Panc1 (cell line): ENCODE results near the gene AKAP11. TPM values are rescaled to one million over a fixed set of nuclear protein-coding genes. Genes with fewer than 3 reads are reported as not detected.
A peak's percentile ranks its signal among the peaks of the same experiment; 100 is the strongest.

Source experiments
- ATAC-seq: fragments of 200-7000 bp; cut with Tn5 transposase; 2 replicates; pipeline ENCODE4 v1.9.1; 2020; ENCODE audit warnings: mild to moderate bottlenecking, moderate library complexity
- Bru-seq: library from RNA; stranded (reverse); fragments of 400-500 nt; gene quantifications from one replicate; lab custom pipeline; 2021; lab: Mats Ljungman, UMichigan
- BruChase-seq, 2 experiments: library from RNA; stranded (reverse); fragments of 400-500 nt; gene quantifications; one replicate each; lab custom pipeline; 2021; lab: Mats Ljungman, UMichigan
- BruUV-seq: library from RNA; stranded (reverse); fragments of 400-500 nt; replicated peaks from 2 replicates; lab custom pipeline; 2021; lab: Mats Ljungman, UMichigan
- CTCF ChIA-PET: fragments of 300-600 bp; sonication (Branson Sonifier 250); formaldehyde crosslinking; loops from one replicate; lab custom pipeline; 2022; ENCODE audit warnings: antibody characterized with exemption; lab: Charles Lee
- POLR2A ChIA-PET: fragments of 300-600 bp; sonication (Branson Sonifier 250); formaldehyde crosslinking; loops from one replicate; lab custom pipeline; 2022; ENCODE audit warnings: antibody characterized with exemption; lab: Charles Lee
- DNase-seq: peaks from one replicate; pipeline ENCODE4 v3.0.0-alpha.2; 2010; ENCODE audit warnings: low read depth, low spot score
- H3K27ac ChIP-seq: 2 replicates; pipeline ENCODE4 v1.5.1; 2011; ENCODE audit warnings: mild to moderate bottlenecking, low read length, inconsistent platforms
- H3K27me3 ChIP-seq: fragments of 200-500 bp; sonication (Bioruptor generic); 2 replicates; pipeline ENCODE4 v1.6.0; 2014; ENCODE audit warnings: low read length, inconsistent platforms; ENCODE audit not compliant: control insufficient read depth, insufficient read depth
- H3K36me3 ChIP-seq: fragments of 200-500 bp; sonication (Bioruptor generic); 2 replicates; pipeline ENCODE4 v1.5.1; 2014; ENCODE audit warnings: inconsistent platforms, mild to moderate bottlenecking, low read length, moderate library complexity; ENCODE audit not compliant: control insufficient read depth, insufficient read depth
- H3K4me1 ChIP-seq: 2 replicates; pipeline ENCODE4 v1.5.1; 2011; ENCODE audit warnings: inconsistent platforms, mild to moderate bottlenecking, low read length, moderate library complexity; ENCODE audit not compliant: control insufficient read depth, insufficient read depth
- H3K4me3 ChIP-seq, 2 experiments: 2 replicates each; pipeline ENCODE4 v1.5.1; 2011 to 2012; ENCODE audit warnings: low read depth in 2 of 2, low read length in 2 of 2, mild to moderate bottlenecking in 2 of 2, inconsistent platforms in 1 of 2, moderate library complexity in 1 of 2
- H3K9me3 ChIP-seq: fragments of 200-500 bp; sonication (Bioruptor generic); 2 replicates; pipeline ENCODE4 v1.5.1; 2014; ENCODE audit warnings: low read depth, mild to moderate bottlenecking, inconsistent platforms, low read length, moderate library complexity; ENCODE audit not compliant: control insufficient read depth, insufficient read depth
- REST ChIP-seq, 2 experiments: IDR thresholded peaks; 2 replicates each; pipeline ENCODE4 v1.6.1; 2011 to 2012; ENCODE audit warnings: low read depth in 2 of 2, control low read depth in 1 of 2, low read length in 1 of 2, mild to moderate bottlenecking in 1 of 2, moderate library complexity in 1 of 2; ENCODE audit not compliant: insufficient read depth in 1 of 2
- TCF7L2 ChIP-seq: IDR thresholded peaks from 2 replicates; pipeline ENCODE4 v1.6.1; 2011; ENCODE audit warnings: mild to moderate bottlenecking, low read depth, low read length, inconsistent platforms
- in situ Hi-C: cut with HindIII; loops from 2 replicates; pipeline ENCODE4 v1.10.0; 2016; ENCODE audit warnings: low sequenced_read_pairs, low pct_unique_long_range_greater_than_20kb
- intact Hi-C: fragments of 100-400 bp; cut with micrococcal nuclease; formaldehyde crosslinking; loops from one replicate; pipeline ENCODE4 v1.10.0; 2022; ENCODE audit not compliant: unreplicated experiment
- long read RNA-seq: library from polyadenylated mRNA; unstranded; transcript quantifications from one replicate; pipeline ENCODE4 v2.0.0, GENCODE V29; 2021; ENCODE audit not compliant: unreplicated experiment
- polyA plus RNA-seq: library from polyadenylated mRNA; unstranded; fragments of >200 nt; gene quantifications from one replicate; pipeline ENCODE4 v1.2.1, GENCODE V29; 2012; ENCODE audit warnings: missing spikeins; ENCODE audit not compliant: insufficient read length
- total RNA-seq: library from RNA; stranded (reverse); gene quantifications from one replicate; pipeline ENCODE4 v1.2.1, GENCODE V29; 2021; ENCODE audit not compliant: unreplicated experiment

Gene AKAP11, protein sequence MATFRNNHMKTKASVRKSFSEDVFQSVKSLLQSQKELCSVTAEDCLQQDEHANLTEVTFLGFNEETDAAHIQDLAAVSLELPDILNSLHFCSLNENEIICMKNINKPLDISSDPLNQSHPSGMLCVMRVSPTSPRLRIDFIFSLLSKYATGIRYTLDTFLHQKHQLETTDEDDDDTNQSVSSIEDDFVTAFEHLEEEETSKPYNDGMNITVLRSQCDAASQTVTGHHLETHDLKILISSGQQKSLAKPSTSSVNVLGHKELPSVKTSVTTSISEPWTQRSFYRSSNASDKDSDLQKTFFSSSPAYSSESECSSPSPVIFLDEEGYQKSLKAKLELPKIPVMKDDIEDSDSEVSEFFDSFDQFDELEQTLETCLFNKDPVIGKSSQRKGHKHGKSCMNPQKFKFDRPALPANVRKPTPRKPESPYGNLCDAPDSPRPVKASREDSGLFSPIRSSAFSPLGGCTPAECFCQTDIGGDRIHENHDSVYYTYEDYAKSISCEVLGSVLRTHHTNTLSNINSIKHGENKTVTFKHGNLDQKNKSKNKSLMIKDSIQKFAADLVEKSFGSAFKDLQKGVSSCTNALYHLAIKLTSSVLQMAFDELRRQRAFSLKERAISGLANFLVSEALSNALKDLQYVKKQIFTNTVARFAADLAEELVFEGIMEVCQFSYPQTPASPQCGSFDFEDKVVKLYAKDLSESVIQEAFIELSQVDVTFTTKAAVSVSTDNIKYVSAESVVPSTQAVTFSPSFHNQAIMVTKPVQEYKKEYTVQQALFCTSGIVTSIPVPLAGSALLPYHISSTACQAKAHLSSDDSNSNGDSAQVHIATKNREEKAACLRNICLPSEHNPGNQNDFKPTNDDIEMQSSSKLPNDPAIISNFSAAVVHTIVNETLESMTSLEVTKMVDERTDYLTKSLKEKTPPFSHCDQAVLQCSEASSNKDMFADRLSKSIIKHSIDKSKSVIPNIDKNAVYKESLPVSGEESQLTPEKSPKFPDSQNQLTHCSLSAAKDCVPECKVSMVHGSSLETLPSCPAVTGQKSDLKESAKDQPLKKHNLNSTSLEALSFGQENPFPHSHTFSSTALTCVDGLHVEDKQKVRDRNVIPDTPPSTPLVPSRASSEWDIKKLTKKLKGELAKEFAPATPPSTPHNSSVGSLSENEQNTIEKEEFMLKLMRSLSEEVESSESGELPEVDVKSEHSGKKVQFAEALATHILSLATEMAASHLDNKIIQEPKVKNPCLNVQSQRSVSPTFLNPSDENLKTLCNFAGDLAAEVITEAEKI (N-terminal part only)
- total RNA-seq = 17.8 TPM
- polyA plus RNA-seq = 6.2 TPM
- percentile 74 among the genes with signal in this experiment for Bru-seq, nascent RNA
- BruChase-seq, experiment 1, labeled RNA remaining after a 2-hour chase = percentile 88 among the genes with signal in this experiment
- percentile 93 among the genes with signal in this experiment for BruChase-seq, experiment 2, labeled RNA remaining after a 6-hour chase
- long read RNA-seq, partial matches to known transcripts = 1 of 4 reads
- long read RNA-seq, other reads (novel, unspliced or antisense) = 3 of 4 reads

- CTCF ChIA-PET = no interaction called here
- Histone ChIP-seq H3K27me3 (no peaks in the 10 kb centered on the region), H3K9me3 (peaks cover 7% of the 10 kb centered on the region; the same call in 1 of the 2 replicates), H3K4me1 (no peaks in the 10 kb centered on the region; the same call in 1 of the 2 replicates), H3K27ac (peak within 1 kb of the TSS; percentile 91), H3K36me3 (no peaks in the 10 kb centered on the region), H3K4me3 (peak within 1 kb of the TSS; percentile 68 to 72)
- POLR2A ChIA-PET = interaction anchor here (0.6 kb wide), 1 partner anchor 20 kb away, joined by 3 read pairs; no protein-coding TSS in a partner anchor
- DNase-seq = no peak
- BruUV-seq = no TSS peak
- TF ChIP-seq TCF7L2 = no peak
- ATAC-seq = peak; percentile 72
- intact Hi-C loops = no loop called here
- in situ Hi-C loops = no loop called here
Measured at GRCh38 chr13:42272115-42272803, at the start of gene AKAP11. TSS of gene AKAP11 (plus strand) at chr13:42272152. CDS start at chr13:42286349, 14,197 bp downstream.

DNA sequence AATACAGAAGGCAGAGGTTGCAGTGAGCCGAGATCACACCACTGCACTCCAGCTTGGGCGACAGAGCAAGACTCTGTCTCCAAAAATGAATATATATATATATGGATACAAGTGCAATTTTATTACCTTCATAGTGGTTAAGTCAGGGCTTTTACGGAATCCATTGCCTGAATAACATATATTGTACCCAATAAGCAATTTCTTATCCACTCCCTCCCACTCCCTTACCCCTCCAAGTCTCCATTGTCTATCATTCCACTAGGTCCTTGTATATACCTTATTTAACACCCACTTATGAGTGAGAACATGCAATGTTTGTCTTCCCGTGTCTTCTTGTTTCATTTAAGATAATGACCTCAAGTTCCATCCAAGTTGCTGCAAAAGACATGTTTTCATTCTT lies 48.3 kb upstream of the AKAP11 start:
- Histone ChIP-seq H3K36me3 (peaks cover 6% of the 10 kb centered on the region; the same call in 1 of the 2 replicates), H3K27ac (no peak overlapping the region), H3K27me3 (no peaks in the 10 kb centered on the region), H3K9me3 (no peaks in the 10 kb centered on the region), H3K4me1 (no peaks in the 10 kb centered on the region), H3K4me3 (no peak overlapping the region)
- intact Hi-C loops (no loop called here), in situ Hi-C loops (no loop called here)
- ChIA-PET POLR2A (no interaction called here), CTCF (no interaction called here)
- no peak for TF ChIP-seq TCF7L2
- no peak for TF ChIP-seq REST (IDR thresholded peaks at IDR 0.05; ENCODE audit: insufficient read depth in 1 of 2, low read depth in 2 of 2, low read length in 1 of 2)
- no TSS peak for BruUV-seq
- ATAC-seq (no peak), DNase-seq (no peak)
